HG02938 (cell line): ENCODE data around the gene FRMPD3.
"Not testable (repeated sequence)": the region's sequence is repeated elsewhere in the genome, so short reads cannot be mapped to it uniquely, and the experiment has no call there.

ENCODE experiments used
- ATAC-seq: cut with Tn5 transposase; IDR thresholded peaks from one replicate; pipeline ENCODE4 v1.9.1; 2021; ENCODE audit warnings: mild to moderate bottlenecking, moderate library complexity; ENCODE audit not compliant: unreplicated experiment

The FRMPD3 gene

DNA sequence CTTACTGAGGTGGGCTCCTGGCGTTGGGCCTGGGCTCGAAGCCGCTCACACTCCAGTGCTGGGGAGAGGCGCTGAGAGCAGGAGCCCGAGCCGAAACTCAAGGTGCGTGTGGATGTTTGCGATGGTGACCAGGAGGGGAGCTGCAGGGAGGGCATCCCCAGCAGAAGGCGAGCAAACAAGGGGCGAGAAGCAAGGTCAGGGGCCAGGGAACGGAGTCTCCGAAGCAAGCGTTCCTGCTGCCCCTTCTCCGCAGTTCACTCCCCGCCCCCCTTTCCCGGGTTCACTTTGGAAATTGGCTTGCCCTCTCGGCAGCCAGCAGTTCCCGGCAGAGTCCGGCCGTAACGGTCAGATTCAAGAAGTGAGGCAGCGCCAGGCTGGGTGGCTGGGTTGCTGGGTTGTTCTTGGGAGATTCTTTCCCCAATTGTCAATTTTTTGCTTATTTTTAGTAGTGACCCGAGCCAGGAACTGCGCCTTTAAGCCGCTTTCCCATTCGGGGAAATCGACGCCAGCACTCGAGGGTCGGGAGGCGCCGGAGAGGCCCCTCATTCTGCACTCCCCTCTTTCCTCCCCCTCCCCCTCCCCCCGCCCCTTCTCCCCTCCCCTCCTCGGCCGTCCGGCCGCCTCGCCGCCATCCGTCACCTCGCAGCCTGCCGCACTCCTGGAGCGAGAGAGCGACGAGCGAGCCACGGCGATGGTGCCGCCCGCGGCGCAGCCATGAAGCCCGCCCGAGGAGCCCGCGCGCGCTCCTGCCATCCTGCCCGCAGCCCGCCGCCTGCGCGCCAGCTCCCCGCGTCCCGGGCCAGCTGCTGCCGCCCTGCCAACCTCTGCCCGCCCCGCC lies at the start of gene FRMPD3:
Gene FRMPD3 (plus strand): TSS at position 655 of the 838 bp plus-strand sequence. CDS start 76,937 bp downstream, outside the sequence.
- ATAC-seq: no peak

DNA sequence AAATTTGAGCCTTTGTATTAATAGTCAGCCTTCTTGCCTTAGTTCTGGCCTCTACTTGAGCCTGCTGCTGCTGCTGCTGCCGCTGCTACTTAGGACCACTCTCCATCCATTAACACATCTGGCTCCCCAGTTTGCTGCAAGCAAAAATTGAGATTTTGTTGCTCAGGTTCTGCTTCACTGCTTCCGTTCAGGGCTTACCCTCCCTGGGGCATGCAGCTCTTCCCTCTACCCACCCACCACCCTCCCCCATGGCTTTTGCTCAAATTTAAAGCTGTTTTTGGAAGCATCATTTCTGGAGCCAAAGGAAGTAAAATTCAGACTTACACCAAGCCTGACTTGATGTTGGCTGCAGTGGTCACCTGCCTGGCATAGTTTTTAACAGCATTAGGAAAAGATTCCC lies 28.9 kb upstream of the FRMPD3 start:
- ATAC-seq: no peak

DNA sequence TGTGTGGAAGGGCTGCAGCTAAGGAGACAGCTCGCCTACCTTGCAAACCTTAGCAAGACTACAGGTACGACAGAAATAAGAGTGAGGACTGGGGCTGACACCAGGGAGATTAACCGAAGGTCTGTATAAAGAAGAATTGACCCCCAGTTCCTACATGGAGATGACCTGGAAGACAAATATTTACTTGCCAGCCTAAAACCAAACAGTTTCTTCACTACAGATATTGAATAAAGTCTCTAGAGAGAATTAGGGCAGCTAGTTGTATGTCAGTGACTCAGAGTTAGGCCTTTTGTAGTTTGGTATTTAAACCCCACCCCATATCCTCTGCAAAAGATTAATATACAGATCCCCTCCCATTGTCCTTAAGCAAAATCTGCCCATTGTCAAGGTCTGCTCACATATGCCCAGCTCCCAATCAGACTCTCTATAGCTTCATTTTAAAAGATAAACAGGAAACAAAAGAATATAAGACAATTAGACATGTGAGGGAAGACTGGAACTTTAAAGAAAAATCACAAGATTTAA lies 28.1 kb upstream of the FRMPD3 start:
- ATAC-seq: no peak

DNA sequence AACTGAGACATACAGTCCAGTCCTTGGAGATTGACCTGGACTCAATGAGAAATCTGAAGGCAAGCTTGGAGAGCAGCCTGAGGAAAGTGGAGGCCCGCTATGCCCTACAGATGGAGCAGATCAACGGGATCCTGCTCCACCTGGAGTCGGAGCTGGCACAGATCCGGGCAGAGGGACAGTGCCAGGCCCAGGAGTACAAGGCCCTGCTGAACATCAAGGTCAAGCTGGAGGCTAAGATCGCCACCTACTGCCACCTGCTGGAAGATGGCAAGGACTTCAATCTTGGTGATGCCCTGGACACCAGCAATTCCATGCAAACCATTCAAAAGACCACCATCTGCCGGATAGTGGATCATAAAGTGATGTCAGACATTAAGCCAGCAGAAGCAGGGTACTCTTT lies 20.4 kb upstream of the FRMPD3 start:
- ATAC-seq: no peak

DNA sequence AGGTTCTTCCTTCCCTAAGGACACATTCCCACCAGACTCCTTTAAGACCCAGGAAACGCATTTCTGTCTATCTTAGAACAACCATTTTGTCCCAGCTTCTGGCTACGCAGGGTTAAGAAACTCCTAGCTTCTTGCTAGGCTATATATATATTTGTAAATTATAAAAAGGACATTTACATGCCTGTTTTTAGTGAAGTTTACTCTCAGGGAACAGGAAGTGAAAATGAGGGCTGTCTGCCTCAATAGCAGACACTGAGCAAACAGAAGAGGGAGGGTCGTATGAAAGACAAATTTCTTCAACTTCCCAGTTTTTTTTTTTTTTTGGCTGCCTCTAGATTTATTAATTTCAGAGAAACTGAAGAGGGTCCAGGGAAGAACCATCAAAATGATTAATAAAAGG lies 9.3 kb upstream of the FRMPD3 start:
- ATAC-seq: no peak

DNA sequence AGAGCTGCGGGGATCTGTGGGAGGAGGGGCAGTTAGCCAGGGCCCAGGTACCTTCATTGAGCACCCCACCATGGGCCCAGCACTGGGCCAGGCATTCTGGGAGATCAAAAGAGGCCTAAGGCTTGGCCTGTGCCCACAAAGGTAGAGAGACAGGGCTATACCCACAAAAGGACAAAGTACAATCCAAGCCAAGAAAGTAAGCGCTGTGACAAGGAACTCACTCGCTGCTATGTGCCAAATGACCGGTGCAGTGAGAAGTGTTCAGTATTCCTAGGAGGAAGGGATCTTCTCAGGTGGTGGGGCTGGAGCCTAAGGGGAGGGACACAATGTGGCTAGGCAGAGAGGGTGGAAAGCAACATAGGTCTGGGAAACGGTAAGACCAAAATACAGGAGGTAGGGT lies 8.8 kb upstream of the FRMPD3 start:
- no peak for ATAC-seq

DNA sequence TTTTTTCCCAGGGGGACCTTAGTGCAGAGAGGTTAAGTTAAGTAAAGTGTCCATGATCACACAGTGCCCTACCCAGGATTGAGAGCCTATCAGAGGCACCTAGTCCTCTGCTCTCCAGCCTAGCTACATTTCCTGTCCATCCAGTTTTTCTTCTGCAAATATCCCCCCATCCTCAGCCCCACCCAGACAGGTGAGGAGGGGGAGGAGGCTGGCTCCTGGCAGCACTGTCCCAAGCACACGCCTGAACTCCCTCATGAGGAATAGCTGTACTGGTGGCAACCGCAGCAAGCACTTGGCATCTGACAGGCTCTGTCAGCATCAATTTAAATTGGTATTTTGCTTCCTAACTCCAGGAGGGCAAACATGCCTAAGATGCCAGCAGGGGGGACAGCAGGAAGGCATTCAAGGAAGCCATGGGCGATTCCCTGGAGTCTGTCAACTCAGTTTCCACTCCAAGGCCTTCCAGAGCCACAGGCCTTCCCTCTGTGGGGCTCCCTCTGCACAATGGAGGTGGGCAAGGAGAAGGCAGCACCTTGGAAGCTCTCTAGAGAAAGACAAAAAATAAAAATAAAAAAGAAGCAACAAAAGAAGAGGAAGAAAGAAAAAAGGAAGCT lies 6.4 kb upstream of the FRMPD3 start:
- ATAC-seq: no peak

DNA sequence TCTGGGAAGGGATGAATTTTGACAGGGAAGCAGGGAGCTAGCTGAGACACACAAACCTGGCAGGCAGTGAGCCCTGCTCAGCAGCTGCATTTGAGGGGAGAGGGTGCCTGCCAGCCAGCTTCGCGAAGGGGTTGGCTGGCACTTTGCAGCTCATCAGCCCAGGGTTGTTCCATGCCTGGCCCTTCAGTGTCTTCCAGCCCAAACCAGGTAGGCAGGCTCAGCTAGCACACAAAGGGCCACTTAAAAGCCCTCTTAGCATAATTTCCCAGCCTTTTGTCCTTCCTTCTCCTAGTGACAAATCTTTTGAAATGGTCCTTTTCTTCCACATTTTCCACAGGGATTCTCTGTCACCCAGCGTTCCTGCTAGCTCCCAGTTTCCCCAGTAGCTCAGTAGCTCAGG lies 4.3 kb upstream of the FRMPD3 start:
- ATAC-seq: no peak

DNA sequence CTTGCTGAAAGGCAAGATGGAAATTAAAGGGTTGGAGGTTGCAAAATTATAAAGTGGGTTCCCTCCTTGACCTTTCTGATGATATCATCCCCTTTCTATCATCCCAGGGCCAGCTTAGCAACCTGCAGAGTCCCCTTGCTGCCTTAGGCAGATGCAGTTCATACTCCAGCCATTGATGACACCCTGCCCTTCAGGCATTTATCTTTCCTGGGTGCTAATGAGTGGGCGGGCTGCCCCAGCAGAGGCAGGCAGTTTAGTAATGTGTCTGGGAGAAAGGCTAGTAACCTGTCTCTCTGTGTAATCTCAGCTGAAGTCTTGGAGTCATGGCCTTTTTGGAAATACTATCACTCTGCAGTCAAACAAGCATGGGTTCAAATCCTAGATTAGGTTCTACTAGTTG lies 3.8 kb upstream of the FRMPD3 start:
- no peak for ATAC-seq

DNA sequence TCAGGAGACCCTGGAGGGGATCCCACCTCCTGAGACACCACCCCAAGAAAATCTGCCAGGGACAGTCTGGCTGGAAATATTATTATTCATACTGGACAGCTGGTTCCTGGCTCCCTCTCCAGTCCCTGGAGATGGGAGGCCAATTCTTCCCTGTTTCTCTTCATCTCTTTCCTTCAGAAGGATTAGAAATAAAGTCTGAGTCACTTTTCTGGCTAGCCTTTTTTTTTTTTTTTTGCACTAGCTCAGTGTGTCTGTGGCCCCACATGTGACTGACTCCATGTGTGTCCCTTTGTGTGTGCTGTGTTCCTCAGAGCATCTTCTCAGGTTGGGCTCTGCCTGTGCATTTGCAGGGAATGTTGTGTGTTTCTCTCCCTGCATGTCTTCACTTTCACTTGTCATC lies 1.8 kb upstream of the FRMPD3 start:
- ATAC-seq: no peak

DNA sequence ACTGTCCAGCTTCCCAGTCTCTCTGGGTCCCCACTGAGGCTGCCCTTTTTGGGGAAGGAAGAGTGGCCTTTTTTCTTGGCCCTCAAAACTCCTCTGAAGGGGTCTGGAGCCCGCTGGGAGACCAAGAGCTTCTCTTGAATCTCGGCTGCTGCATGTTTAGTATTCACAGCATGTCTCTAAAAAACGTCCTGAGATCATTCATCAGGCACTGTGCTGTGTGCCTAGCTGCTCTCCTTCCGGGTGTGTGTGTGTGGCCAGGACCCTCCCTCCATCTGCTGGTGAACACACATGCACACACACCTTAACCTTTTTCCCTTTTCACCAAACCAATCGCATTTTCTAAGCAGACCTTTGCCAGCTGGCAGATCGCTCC lies 841 bp upstream of the FRMPD3 start:
- ATAC-seq: no peak

DNA sequence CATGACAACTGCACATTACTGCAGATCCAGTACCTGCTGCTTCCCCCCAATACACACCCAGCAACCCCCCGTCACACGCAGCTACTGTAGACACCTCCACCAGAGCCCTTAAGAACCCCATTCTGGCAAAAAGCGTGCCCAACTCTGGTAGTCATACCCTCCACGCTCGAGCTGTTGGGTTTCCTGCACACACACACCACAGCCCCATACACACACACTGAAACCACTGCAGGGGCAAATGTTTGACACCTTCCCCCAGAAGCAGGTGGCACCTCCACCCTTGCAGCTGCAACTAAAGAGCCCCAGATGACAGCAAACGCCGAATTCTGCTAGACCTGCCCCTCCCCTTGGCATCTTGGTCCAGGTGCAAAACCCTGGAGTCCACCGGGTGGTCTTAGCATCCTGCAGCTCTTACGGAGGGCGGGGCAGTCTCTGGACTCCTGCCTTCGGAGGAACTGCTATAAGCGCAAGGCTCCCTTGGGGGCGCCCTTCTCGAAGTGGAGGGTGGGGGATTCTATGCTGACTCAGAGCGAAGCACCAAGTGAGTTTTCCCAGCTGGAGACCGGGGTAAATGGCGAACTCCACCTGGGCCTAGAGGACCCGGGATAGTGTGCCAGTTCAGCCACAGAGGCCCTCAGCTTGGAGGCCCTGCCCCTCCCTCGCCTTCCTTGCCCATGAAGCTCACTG lies 1.5 kb downstream of the FRMPD3 start:
- ATAC-seq: no peak

DNA sequence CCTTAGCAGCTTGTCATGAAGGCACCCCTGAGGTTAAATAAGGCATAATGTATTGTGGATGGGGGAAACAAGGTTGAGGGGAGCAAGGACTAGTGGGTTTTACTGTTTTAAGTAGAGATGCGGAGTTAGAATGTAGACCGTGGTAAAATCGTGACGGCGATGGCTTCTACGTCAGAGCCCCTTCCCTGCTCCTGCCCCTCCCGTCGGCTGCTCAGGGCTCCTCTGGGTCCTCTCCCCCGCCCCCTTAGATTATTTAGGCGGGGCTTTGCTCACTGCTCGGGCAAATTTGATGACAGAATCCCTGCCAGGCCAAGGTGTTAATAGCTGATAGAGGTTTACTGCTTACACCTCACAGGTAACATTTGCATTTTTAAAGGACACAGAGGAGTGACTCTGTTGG lies 2.3 kb downstream of the FRMPD3 start:
- ATAC-seq: no peak

DNA sequence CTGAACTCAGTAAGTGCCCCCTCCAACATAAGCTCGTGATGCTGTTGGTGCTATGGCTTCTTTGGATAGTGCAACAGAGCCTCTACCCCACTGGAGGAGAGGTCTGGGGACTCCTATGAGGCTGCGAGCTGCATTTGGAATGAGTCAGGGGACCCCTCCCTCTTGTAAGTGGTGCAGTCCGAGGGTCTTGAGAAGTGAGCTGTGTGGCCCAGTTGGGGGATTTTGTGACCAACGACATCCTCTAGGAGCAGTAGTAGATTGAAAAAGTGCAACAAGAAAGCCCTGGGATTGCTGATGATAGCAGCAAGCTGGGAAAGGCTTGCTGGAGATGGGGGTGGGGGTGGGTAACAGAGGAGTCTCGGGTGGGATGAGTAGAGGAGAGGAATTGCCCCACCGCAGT lies 3.1 kb downstream of the FRMPD3 start:
- no peak for ATAC-seq

DNA sequence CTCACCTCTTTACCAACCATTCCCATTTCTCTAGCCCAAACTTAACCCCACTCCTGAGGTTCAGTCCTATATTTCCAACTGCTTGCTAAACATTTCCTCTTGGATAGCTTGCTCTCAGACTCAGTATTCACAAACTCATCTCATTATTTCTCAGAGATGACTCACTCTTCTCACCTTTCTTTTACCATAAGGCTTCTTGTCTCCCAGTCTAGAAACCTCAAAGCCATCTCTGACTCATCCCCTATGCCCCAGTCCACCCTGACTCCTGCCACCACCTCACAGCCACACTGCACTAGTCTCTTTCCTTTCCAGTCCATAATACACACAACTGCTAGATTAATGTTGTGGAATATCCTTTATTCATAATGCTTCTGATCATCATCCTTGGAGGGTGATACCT lies 4.8 kb downstream of the FRMPD3 start:
- ATAC-seq: peak; percentile 83

DNA sequence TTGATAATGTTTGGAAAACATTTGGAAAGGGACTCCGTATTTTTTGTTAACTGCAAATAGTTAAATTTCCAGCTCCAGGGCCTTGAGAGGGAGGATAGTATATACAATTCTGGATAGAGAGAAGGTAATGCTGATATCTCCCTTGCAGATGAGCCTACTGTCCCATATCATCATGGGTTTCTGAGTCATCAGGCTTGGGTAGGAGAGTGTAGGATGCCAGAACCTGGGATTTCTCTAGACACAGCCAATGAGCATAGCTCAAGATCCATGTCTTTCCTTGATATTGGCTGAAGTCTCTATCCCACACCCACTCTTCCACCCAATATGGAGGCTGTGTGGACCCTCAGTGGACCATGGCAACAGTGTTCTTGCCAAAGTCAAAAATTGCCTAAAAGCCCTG lies 7.8 kb downstream of the FRMPD3 start:
- no peak for ATAC-seq

DNA sequence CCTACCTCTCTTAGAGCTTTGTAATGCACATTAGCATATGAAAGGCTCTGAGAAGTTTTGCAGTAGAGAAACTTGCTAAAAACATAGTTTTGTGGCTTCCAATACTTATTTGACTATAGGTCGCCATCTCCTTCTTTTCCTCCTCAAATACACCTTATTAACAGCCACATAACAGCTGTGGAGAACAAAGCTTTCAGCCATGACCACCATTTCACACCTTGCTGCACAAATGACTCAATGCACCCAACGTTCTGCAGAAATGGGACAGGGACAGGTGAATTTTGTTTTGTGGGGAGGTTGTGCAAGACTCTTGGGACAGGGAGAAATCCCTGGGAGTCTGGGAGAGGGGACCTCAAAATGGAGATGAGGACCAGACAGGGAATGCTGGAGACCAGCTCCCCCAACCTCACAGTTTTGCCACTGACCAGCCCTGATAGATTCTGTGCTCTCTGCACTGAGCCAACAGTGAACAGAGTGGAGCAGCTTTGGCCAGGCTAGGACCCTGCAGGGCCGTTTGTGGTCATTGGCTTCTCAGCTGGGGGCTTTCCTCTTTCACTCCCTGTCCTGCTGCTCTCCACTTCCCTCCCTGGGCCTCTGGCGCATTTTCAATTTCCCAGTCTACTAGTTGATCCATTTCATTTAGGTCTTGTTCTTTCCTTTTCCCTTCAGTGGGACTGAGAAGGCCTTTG lies 16.6 kb downstream of the FRMPD3 start:
- peak; percentile 69 for ATAC-seq

DNA sequence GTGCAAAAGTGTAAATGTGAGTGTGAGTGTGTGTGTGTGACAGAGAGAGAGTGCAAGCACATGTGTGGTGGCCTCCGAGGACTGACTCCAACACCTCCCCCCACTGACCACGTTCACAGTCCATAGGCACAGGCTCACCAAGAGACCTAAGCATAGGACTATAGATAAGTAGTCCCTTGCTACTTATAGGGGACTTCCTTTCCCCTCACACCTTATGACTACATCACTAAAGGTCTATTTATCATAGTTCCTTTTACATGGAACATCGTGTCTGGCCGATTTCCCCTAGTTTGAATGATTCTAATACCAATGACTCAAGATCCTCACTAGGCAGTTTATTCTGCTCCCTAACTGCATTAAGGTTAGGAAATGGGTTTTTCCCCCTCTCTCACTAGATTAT lies 17.8 kb downstream of the FRMPD3 start:
- no peak for ATAC-seq

DNA sequence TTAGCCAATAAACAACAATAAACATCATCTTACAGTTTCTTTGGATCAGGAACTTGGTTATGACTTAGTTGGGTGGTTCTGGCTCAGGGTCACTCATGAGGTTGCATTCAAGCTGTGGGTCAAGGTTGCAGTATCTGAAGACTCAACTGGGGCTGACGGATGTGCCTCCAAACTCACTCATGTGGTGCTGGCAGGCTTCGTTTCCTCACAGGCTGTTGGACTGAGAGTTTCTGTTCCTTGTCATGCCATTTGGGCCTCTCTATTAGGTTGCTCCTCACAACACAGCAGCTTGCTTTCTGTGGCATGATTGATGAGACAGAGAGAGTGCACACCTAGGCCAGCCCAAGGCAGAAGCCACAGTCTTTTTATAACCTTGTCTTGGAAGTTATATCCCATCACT lies 20.7 kb downstream of the FRMPD3 start:
- no peak for ATAC-seq

DNA sequence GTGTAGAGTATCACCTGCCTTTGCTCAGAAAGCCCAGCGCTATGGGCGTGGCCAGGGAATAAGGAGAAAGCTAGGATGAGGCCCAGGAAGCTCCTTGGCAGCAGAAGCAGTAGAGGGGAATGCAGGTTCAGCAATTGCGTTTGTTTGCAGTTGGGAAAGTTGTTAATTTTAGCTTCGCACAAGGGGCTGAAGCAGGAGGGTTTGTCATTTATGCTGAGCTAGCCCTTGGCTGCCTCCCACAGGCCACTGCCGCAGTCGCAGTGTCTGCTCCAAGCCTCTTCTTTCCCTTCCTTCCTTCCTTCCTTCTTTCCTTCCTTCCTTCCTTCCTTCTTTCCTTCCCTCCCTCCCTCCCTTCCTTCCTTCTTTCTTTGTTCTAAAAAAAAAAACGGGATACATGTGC lies 21.5 kb downstream of the FRMPD3 start:
- no peak for ATAC-seq

DNA sequence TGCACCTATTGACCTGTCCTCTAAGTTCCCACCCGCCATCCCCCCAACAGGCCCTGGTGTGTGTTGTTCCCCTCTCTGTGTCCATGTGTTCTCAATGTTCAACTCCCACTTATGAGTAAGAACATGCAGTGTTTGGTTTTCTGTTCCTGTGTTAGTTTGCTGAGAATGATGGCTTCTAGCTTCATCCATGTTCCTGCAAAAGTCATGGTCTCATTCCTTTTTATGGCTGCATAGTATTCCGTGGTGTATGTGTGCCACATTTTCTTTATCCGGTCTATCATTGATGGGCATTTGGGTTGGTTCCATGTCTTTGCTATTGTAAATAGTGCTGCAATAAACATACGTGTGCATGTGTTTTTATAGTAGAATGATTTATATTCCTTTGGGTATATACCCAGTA lies 22.0 kb downstream of the FRMPD3 start:
- ATAC-seq: not testable (repeated sequence)
